Loucy (cell line): Measurements from ENCODE around the gene QPRT.
A peak's percentile ranks its signal among the peaks of the same experiment; 100 is the strongest.

Experiments
- H2AFZ ChIP-seq: fragments of 200-600 bp; sonication (generic); 2 replicates; pipeline ENCODE4 v1.6.0; 2016; ENCODE audit warnings: antibody characterized with exemption, mild to moderate bottlenecking, low read length, moderate library complexity
- H3F3A ChIP-seq: fragments of 200-600 bp; 2 replicates; pipeline ENCODE4 v1.6.0; 2016; ENCODE audit warnings: antibody characterized with exemption, low read depth, mild to moderate bottlenecking
- H3K27me3 ChIP-seq: fragments of 200-600 bp; sonication (generic); 2 replicates; pipeline ENCODE4 v1.6.1; 2014; ENCODE audit warnings: low read length, mild to moderate bottlenecking; ENCODE audit not compliant: insufficient read depth, poor library complexity, severe bottlenecking
- H3K36me3 ChIP-seq: fragments of 200-600 bp; sonication (generic); 2 replicates; pipeline ENCODE4 v1.6.1; 2016; ENCODE audit warnings: low read length; ENCODE audit not compliant: insufficient read depth
- H3K4me1 ChIP-seq: fragments of 200-600 bp; sonication (generic); 2 replicates; pipeline ENCODE4 v1.5.1; 2014; ENCODE audit warnings: low read length, mild to moderate bottlenecking; ENCODE audit not compliant: insufficient read depth, poor library complexity, severe bottlenecking
- H3K4me2 ChIP-seq: fragments of 200-600 bp; sonication (generic); 2 replicates; pipeline ENCODE4 v1.6.0; 2014; ENCODE audit warnings: antibody characterized with exemption, low read length, low read depth, mild to moderate bottlenecking; ENCODE audit not compliant: poor library complexity, severe bottlenecking
- H3K4me3 ChIP-seq: fragments of 200-600 bp; sonication (generic); 2 replicates; pipeline ENCODE4 v1.5.1; 2014; ENCODE audit warnings: low read length, mild to moderate bottlenecking, mixed read lengths; ENCODE audit not compliant: poor library complexity, severe bottlenecking
- H3K79me2 ChIP-seq: fragments of 200-600 bp; sonication (generic); 2 replicates; pipeline ENCODE4 v1.6.1; 2014; ENCODE audit warnings: low read length; ENCODE audit not compliant: insufficient read depth
- H3K9ac ChIP-seq: fragments of 200-600 bp; sonication (generic); 2 replicates; pipeline ENCODE4 v1.6.0; 2014; ENCODE audit warnings: mild to moderate bottlenecking, low read depth, low read length, moderate library complexity; ENCODE audit not compliant: poor library complexity, severe bottlenecking
- H3K9me2 ChIP-seq: fragments of 200-600 bp; sonication (generic); replicated peaks from 2 replicates; pipeline ENCODE4 v1.6.1; 2016; ENCODE audit warnings: low read depth, low read length, mixed read lengths
- H3K9me3 ChIP-seq: fragments of 200-600 bp; sonication (generic); 2 replicates; pipeline ENCODE4 v1.6.1; 2014; ENCODE audit warnings: mild to moderate bottlenecking, antibody characterized with exemption, low read length, low read depth; ENCODE audit not compliant: insufficient read depth
- H4K20me1 ChIP-seq: fragments of 200-600 bp; sonication (generic); 2 replicates; pipeline ENCODE4 v1.6.0; 2014; ENCODE audit warnings: antibody characterized with exemption, low read length, mild to moderate bottlenecking; ENCODE audit not compliant: insufficient read depth, poor library complexity, severe bottlenecking
- CTCF ChIP-seq: fragments of 200-600 bp; sonication (generic); conservative IDR thresholded peaks from 2 replicates; pipeline ENCODE4 v1.5.1; 2014; ENCODE audit warnings: mild to moderate bottlenecking, antibody characterized with exemption, low read length
- EZH2phosphoT487 ChIP-seq: fragments of 200-600 bp; IDR thresholded peaks from 2 replicates; pipeline ENCODE4 v1.6.1; 2018; ENCODE audit warnings: antibody characterized with exemption, mild to moderate bottlenecking, moderate library complexity, borderline replicate concordance

The QPRT gene

GRCh38 chr16:29641561-29641960, 37.4 kb upstream of the QPRT start:
- no peaks in the 10 kb centered on the region for H4K20me1 ChIP-seq
- peak overlapping the region; percentile 32 for H2AFZ ChIP-seq
- H3K4me2 ChIP-seq: peak overlapping the region; percentile 42
- no peaks in the 10 kb centered on the region for H3K9me2 ChIP-seq
- H3K4me1 ChIP-seq: peaks cover 24% of the 10 kb centered on the region
- no peaks in the 10 kb centered on the region for H3F3A ChIP-seq
- no peaks in the 10 kb centered on the region for H3K27me3 ChIP-seq
- TF ChIP-seq EZH2phosphoT487 (no peak), CTCF (peak; percentile 57)
- no peak overlapping the region for H3K4me3 ChIP-seq
- no peaks in the 10 kb centered on the region for H3K9me3 ChIP-seq
- H3K79me2 ChIP-seq: no peaks in the 10 kb centered on the region
- no peaks in the 10 kb centered on the region for H3K36me3 ChIP-seq
- H3K9ac ChIP-seq: peak overlapping the region; percentile 53

- no peak overlapping the region for H3K9ac ChIP-seq
- no peaks in the 10 kb centered on the region for H3F3A ChIP-seq
- no peaks in the 10 kb centered on the region for H3K9me3 ChIP-seq
- H4K20me1 ChIP-seq: no peaks in the 10 kb centered on the region
- H3K36me3 ChIP-seq: no peaks in the 10 kb centered on the region
- H3K79me2 ChIP-seq: no peaks in the 10 kb centered on the region
- TF ChIP-seq CTCF (no peak), EZH2phosphoT487 (no peak)
- H3K9me2 ChIP-seq: no peaks in the 10 kb centered on the region
- H3K27me3 ChIP-seq: no peaks in the 10 kb centered on the region
- no peak overlapping the region for H2AFZ ChIP-seq
- H3K4me3 ChIP-seq: no peak overlapping the region
- peaks cover 24% of the 10 kb centered on the region for H3K4me1 ChIP-seq
- H3K4me2 ChIP-seq: no peak overlapping the region
Observed at GRCh38 chr16:29643596-29643995, 35.4 kb upstream of the QPRT start.

GRCh38 chr16:29644338-29644857, 34.6 kb upstream of the QPRT start:
- no peak overlapping the region for H3K9ac ChIP-seq
- H3K27me3 ChIP-seq: no peaks in the 10 kb centered on the region
- no peaks in the 10 kb centered on the region for H3K9me3 ChIP-seq
- no peaks in the 10 kb centered on the region for H3K36me3 ChIP-seq
- no peaks in the 10 kb centered on the region for H4K20me1 ChIP-seq
- H3F3A ChIP-seq: no peaks in the 10 kb centered on the region
- H3K4me1 ChIP-seq: peaks cover 24% of the 10 kb centered on the region
- H3K4me3 ChIP-seq: no peak overlapping the region
- H3K4me2 ChIP-seq: no peak overlapping the region
- H3K9me2 ChIP-seq: no peaks in the 10 kb centered on the region
- H2AFZ ChIP-seq: no peak overlapping the region
- TF ChIP-seq CTCF (no peak), EZH2phosphoT487 (no peak)
- H3K79me2 ChIP-seq: no peaks in the 10 kb centered on the region
